Peyer's patch (tissue), 4 donors: ENCODE data around the gene ENO1. TPM values are rescaled to one million over a fixed set of nuclear protein-coding genes. Genes with fewer than 3 reads are reported as not detected.

Experiments
- DNase-seq, 3 donors: peaks; one replicate each; pipeline ENCODE4 v3.0.0-alpha.2; 2017 to 2019
- H3K27ac ChIP-seq, 4 donors: fragments of 200-600 bp; sonication (generic); one replicate each; pipeline ENCODE4 v1.5.1; 2016 to 2019
- H3K27me3 ChIP-seq, 2 donors: fragments of 200-600 bp; sonication (generic); one replicate each; pipeline ENCODE4 v1.5.1; 2019
- H3K36me3 ChIP-seq, 3 donors: fragments of 200-600 bp; sonication (generic); one replicate each; pipeline ENCODE4 v1.5.1; 2016 to 2019
- H3K4me1 ChIP-seq, 4 donors: fragments of 200-600 bp; sonication (generic); one replicate each; pipeline ENCODE4 v1.5.1; 2016 to 2019
- H3K4me3 ChIP-seq, 4 donors: fragments of 200-600 bp; sonication (generic); 1 replicate in 3 of 4; 2 replicates in 1 of 4; pipeline ENCODE4 v1.5.1; 2016 to 2019; ENCODE audit warnings: mild to moderate bottlenecking in 1 of 4
- H3K9me3 ChIP-seq, 4 donors: fragments of 200-600 bp; sonication (generic); one replicate each; pipeline ENCODE4 v1.5.1; 2016 to 2019; ENCODE audit warnings: mild to moderate bottlenecking in 1 of 4
- POLR2A ChIP-seq, 2 donors: fragments of 450-650 bp; IDR thresholded peaks; one replicate each; pipeline ENCODE4 v1.5.1; 2017; ENCODE audit warnings: antibody characterized with exemption in 2 of 2, mild to moderate bottlenecking in 2 of 2, moderate library complexity in 2 of 2
- total RNA-seq, 4 donors: library from RNA; depleted of rRNA; stranded (reverse); fragments of >200 nt; gene quantifications; one replicate each; pipeline ENCODE4 v1.1.0, GENCODE V29; 2016
- TF ChIP-seq, protein P1 (sequence below), 6 experiments: fragments of 450-650 bp in 4 of 6; fragments of 200-600 bp in 2 of 6; sonication (generic) in 1 of 6; IDR thresholded peaks; one replicate each; pipeline ENCODE4 v1.5.1; 2017 to 2019; ENCODE audit warnings: antibody characterized with exemption in 6 of 6, mild to moderate bottlenecking in 3 of 6, moderate library complexity in 1 of 6

The ENO1 gene
- total RNA-seq, 4 donors from 2014 or later, result 355 to 547 (median 484) TPM

- peak within 1 kb of the TSS; percentile 74 to 82 (median 80) for H3K4me3 ChIP-seq
- peak; percentile 91 to 97 (median 96) for DNase-seq
- no peaks in the 10 kb centered on the region for H3K36me3 ChIP-seq
- H3K4me1 ChIP-seq, result peaks cover 0 to 28% (median 0%) of the 10 kb centered on the region in 4 donors
- H3K27me3 ChIP-seq, result no peaks in the 10 kb centered on the region
- H3K9me3 ChIP-seq, result no peaks in the 10 kb centered on the region
- H3K27ac ChIP-seq, result peak within 1 kb of the TSS; percentile 91 to 97 (median 94)
- peak; percentile 91 to 98 for TF ChIP-seq POLR2A (IDR thresholded peaks at IDR 0.05)
- TF ChIP-seq, protein P1, sequence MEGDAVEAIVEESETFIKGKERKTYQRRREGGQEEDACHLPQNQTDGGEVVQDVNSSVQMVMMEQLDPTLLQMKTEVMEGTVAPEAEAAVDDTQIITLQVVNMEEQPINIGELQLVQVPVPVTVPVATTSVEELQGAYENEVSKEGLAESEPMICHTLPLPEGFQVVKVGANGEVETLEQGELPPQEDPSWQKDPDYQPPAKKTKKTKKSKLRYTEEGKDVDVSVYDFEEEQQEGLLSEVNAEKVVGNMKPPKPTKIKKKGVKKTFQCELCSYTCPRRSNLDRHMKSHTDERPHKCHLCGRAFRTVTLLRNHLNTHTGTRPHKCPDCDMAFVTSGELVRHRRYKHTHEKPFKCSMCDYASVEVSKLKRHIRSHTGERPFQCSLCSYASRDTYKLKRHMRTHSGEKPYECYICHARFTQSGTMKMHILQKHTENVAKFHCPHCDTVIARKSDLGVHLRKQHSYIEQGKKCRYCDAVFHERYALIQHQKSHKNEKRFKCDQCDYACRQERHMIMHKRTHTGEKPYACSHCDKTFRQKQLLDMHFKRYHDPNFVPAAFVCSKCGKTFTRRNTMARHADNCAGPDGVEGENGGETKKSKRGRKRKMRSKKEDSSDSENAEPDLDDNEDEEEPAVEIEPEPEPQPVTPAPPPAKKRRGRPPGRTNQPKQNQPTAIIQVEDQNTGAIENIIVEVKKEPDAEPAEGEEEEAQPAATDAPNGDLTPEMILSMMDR (IDR thresholded peaks at IDR 0.05), result peak in 3 of 6 experiments; percentile 26 to 29 (median 29)
These were observed 60.8 kb downstream of the ENO1 start, which contains the start of gene RERE for GRCh38 chr1:8817412-8818324. TSS of gene RERE (minus strand) at chr1:8817640.

DNA sequence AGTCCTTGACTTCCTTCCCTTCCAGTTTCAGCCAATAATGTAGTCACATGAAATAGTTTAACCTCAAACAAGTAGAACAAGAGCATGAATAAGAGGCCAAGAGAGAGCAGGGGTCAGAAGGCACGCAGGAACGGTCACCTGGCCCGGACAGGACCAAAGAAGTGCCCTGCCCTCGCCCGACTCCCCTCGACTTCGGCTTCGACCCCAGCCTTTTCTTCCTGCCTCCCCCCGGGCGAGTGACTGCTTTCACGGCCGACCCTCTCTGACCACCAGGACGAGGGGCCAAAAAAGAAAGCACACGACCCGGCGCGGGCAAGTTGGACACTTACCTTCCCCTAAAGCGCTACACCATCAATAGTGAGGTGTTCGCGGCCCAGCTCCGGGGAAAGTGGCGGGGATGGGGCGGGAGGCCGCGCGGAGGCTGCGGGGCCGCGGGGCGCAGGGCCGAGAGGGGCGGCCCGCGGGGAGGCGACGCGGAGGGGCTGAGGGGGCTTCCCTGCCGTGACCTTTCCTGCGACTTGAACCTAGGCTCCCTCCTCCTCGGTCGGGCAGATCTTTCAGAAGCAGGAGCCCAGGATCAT, 61.6 kb downstream of the ENO1 start:
- peak overlapping the region; percentile 91 to 97 (median 94) for H3K27ac ChIP-seq
- no peaks in the 10 kb centered on the region for H3K36me3 ChIP-seq
- H3K4me1 ChIP-seq, result peaks cover 0 to 26% (median 0%) of the 10 kb centered on the region in 4 donors
- DNase-seq, result peak; percentile 40 to 65 (median 64)
- no peaks in the 10 kb centered on the region for H3K27me3 ChIP-seq
- H3K4me3 ChIP-seq, result peak overlapping the region; percentile 74 to 82 (median 80)
- no peaks in the 10 kb centered on the region for H3K9me3 ChIP-seq
- TF ChIP-seq, protein P1 (IDR thresholded peaks at IDR 0.05), result no peak
- TF ChIP-seq POLR2A (IDR thresholded peaks at IDR 0.05), result peak in 1 of 2 donors; percentile 30

- Histone ChIP-seq H3K9me3 (no peaks in the 10 kb centered on the region), H3K27ac (peak overlapping the region; percentile 91 to 97 (median 94)), H3K27me3 (no peaks in the 10 kb centered on the region), H3K4me1 (peaks cover 0 to 25% (median 0%) of the 10 kb centered on the region in 4 donors), H3K36me3 (no peaks in the 10 kb centered on the region), H3K4me3 (peak overlapping the region in 3 of 4 donors; percentile 74 to 82 (median 79))
- TF ChIP-seq POLR2A (IDR thresholded peaks at IDR 0.05), result no peak
- TF ChIP-seq, protein P1 (IDR thresholded peaks at IDR 0.05), result no peak
- no peak for DNase-seq
These were observed 62.2 kb downstream of the ENO1 start for GRCh38 chr1:8816264-8816663.

- H3K9me3 ChIP-seq, result no peaks in the 10 kb centered on the region
- H3K27ac ChIP-seq, result peak overlapping the region in 3 of 4 donors; percentile 6 to 91 (median 47)
- TF ChIP-seq POLR2A (IDR thresholded peaks at IDR 0.05), result no peak
- TF ChIP-seq, protein P1 (IDR thresholded peaks at IDR 0.05), result no peak
- no peaks in the 10 kb centered on the region for H3K27me3 ChIP-seq
- DNase-seq, result no peak
- no peaks in the 10 kb centered on the region for H3K36me3 ChIP-seq
- peak overlapping the region in 1 of 4 donors; percentile 79 for H3K4me3 ChIP-seq
- H3K4me1 ChIP-seq, result peaks cover 0 to 25% (median 0%) of the 10 kb centered on the region in 4 donors
These were observed 62.8 kb downstream of the ENO1 start for GRCh38 chr1:8815582-8816151.

DNA sequence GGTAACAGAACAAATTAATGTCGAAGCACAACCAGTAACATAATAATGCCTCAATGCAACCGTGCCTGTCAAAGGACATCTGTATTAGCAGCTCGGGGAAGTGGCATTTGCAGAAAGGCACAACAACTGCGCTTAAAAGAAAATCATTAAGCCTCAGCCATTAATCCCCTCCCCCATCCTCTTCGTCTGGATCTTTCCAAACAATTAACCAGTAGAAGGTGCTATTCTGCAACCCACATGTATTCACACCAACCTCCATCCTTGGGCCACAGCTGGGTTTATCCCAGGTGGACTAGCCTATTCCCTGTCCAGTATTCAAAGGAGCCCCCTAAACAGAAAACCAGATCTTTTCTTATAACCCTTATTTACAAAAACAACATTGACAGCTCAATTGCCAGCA, 63.6 kb downstream of the ENO1 start:
- no peaks in the 10 kb centered on the region for H3K9me3 ChIP-seq
- H3K4me1 ChIP-seq, result peaks cover 0 to 25% (median 0%) of the 10 kb centered on the region in 4 donors
- TF ChIP-seq, protein P1 (IDR thresholded peaks at IDR 0.05), result peak in 4 of 6 experiments; percentile 16 to 54 (median 42)
- no peak for TF ChIP-seq POLR2A (IDR thresholded peaks at IDR 0.05)
- H3K4me3 ChIP-seq, result no peak overlapping the region
- DNase-seq, result no peak
- no peaks in the 10 kb centered on the region for H3K36me3 ChIP-seq
- H3K27ac ChIP-seq, result no peak overlapping the region
- no peaks in the 10 kb centered on the region for H3K27me3 ChIP-seq
